ENCODE results near the gene PUS10.

- TF ChIP-seq POLR2A (IDR thresholded peaks at IDR 0.05), result no peak
- TF ChIP-seq, protein P1, sequence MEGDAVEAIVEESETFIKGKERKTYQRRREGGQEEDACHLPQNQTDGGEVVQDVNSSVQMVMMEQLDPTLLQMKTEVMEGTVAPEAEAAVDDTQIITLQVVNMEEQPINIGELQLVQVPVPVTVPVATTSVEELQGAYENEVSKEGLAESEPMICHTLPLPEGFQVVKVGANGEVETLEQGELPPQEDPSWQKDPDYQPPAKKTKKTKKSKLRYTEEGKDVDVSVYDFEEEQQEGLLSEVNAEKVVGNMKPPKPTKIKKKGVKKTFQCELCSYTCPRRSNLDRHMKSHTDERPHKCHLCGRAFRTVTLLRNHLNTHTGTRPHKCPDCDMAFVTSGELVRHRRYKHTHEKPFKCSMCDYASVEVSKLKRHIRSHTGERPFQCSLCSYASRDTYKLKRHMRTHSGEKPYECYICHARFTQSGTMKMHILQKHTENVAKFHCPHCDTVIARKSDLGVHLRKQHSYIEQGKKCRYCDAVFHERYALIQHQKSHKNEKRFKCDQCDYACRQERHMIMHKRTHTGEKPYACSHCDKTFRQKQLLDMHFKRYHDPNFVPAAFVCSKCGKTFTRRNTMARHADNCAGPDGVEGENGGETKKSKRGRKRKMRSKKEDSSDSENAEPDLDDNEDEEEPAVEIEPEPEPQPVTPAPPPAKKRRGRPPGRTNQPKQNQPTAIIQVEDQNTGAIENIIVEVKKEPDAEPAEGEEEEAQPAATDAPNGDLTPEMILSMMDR (IDR thresholded peaks at IDR 0.05), result no peak
Measured at GRCh38 chr2:61029533-61029932, 11.5 kb upstream of the PUS10 start.

Data from adrenal gland (tissue), 5 donors.